Mesenchymal stem cell (in vitro differentiated cells and primary cell): ENCODE measurements around the gene RYR2.
A peak's percentile ranks its signal among the peaks of the same experiment; 100 is the strongest.

Experiments
- DNase-seq: peaks from one replicate; pipeline ENCODE4 v3.0.0-alpha.2; 2013
- H2AFZ ChIP-seq: one replicate; pipeline ENCODE4 v1.6.1; 2013; ENCODE audit warnings: low read depth, mild to moderate bottlenecking, control low read depth, inconsistent platforms, low read length, moderate library complexity
- H2AK5ac ChIP-seq: 2 replicates; pipeline ENCODE4 v1.6.1; 2013; ENCODE audit warnings: low read length, moderate library complexity, mild to moderate bottlenecking, inconsistent platforms; ENCODE audit not compliant: severe bottlenecking
- H2BK120ac ChIP-seq: one replicate; pipeline ENCODE4 v1.6.1; 2013; ENCODE audit warnings: low read depth, mild to moderate bottlenecking, inconsistent platforms, low read length, moderate library complexity
- H2BK12ac ChIP-seq, 2 experiments: one replicate each; pipeline ENCODE4 v1.6.1; 2013; ENCODE audit warnings: inconsistent platforms in 2 of 2, low read length in 2 of 2, mild to moderate bottlenecking in 2 of 2, moderate library complexity in 2 of 2, control low read depth in 1 of 2
- H2BK15ac ChIP-seq: one replicate; pipeline ENCODE4 v1.6.1; 2013; ENCODE audit warnings: mild to moderate bottlenecking, low read depth, inconsistent platforms; ENCODE audit not compliant: poor library complexity, severe bottlenecking
- H2BK5ac ChIP-seq: 2 replicates; pipeline ENCODE4 v1.6.1; 2013; ENCODE audit warnings: low read depth, mild to moderate bottlenecking, low read length, control low read depth, inconsistent platforms; ENCODE audit not compliant: poor library complexity, severe bottlenecking
- H3K14ac ChIP-seq, 2 experiments: one replicate each; pipeline ENCODE4 v1.6.1; 2013; ENCODE audit warnings: inconsistent platforms in 2 of 2, low read length in 2 of 2, control low read depth in 1 of 2, mild to moderate bottlenecking in 1 of 2, moderate library complexity in 1 of 2
- H3K18ac ChIP-seq, 2 experiments: one replicate each; pipeline ENCODE4 v1.6.1; 2013; ENCODE audit warnings: inconsistent platforms in 2 of 2, low read length in 2 of 2, control low read depth in 1 of 2, low read depth in 1 of 2, mild to moderate bottlenecking in 1 of 2
- H3K23ac ChIP-seq, 2 experiments: one replicate each; pipeline ENCODE4 v1.6.1; 2013; ENCODE audit warnings: inconsistent platforms in 2 of 2, low read length in 2 of 2, mild to moderate bottlenecking in 2 of 2, moderate library complexity in 2 of 2, control low read depth in 1 of 2
- H3K27ac ChIP-seq: 2 replicates; pipeline ENCODE4 v1.5.1; 2013; ENCODE audit warnings: mild to moderate bottlenecking, moderate library complexity, low read length, control low read depth, inconsistent platforms; ENCODE audit not compliant: poor library complexity, severe bottlenecking
- H3K27me3 ChIP-seq, 2 experiments: 2 replicates each; pipeline versions ENCODE4 v1.6.1 to v1.7.0; 2013; ENCODE audit warnings: low read length in 2 of 2, mild to moderate bottlenecking in 2 of 2, moderate library complexity in 2 of 2, control low read depth in 1 of 2, inconsistent platforms in 1 of 2; ENCODE audit not compliant: control insufficient read depth in 1 of 2, insufficient read depth in 1 of 2
- H3K36me3 ChIP-seq, 2 experiments: 2 replicates each; pipeline versions ENCODE4 v1.6.1 to v1.7.0; 2013; ENCODE audit warnings: low read length in 2 of 2, control low read depth in 1 of 2, inconsistent platforms in 1 of 2, low read depth in 1 of 2, mild to moderate bottlenecking in 1 of 2; ENCODE audit not compliant: insufficient read depth in 2 of 2, control insufficient read depth in 1 of 2
- H3K4ac ChIP-seq, 2 experiments: one replicate each; pipeline ENCODE4 v1.6.1; 2013; ENCODE audit warnings: inconsistent platforms in 2 of 2, low read length in 2 of 2, mild to moderate bottlenecking in 2 of 2, moderate library complexity in 2 of 2, control low read depth in 1 of 2, low read depth in 1 of 2
- H3K4me1 ChIP-seq: 2 replicates; pipeline ENCODE4 v1.6.1; 2013; ENCODE audit warnings: low read depth, low read length, control low read depth; ENCODE audit not compliant: control insufficient read depth, insufficient read depth
- H3K4me2 ChIP-seq: 2 replicates; pipeline ENCODE4 v1.6.1; 2013; ENCODE audit warnings: low read length, mild to moderate bottlenecking, inconsistent platforms; ENCODE audit not compliant: poor library complexity, severe bottlenecking
- H3K4me3 ChIP-seq, 2 experiments: 2 replicates each; pipeline versions ENCODE4 v1.5.1 to v1.7.0; 2013; ENCODE audit warnings: low read length in 2 of 2, mild to moderate bottlenecking in 2 of 2, control low read depth in 1 of 2, low read depth in 1 of 2; ENCODE audit not compliant: insufficient read depth in 1 of 2
- H3K79me1 ChIP-seq: replicated peaks from 2 replicates; pipeline ENCODE4 v1.6.1; 2013; ENCODE audit warnings: mild to moderate bottlenecking, control low read depth, low read length, inconsistent platforms; ENCODE audit not compliant: poor library complexity, severe bottlenecking
- H3K9ac ChIP-seq: 2 replicates; pipeline ENCODE4 v1.7.0; 2013; ENCODE audit warnings: mild to moderate bottlenecking, low read length, moderate library complexity
- H3K9me3 ChIP-seq: 2 replicates; pipeline ENCODE4 v1.7.0; 2013; ENCODE audit warnings: mild to moderate bottlenecking, low read length; ENCODE audit not compliant: control insufficient read depth
- H4K8ac ChIP-seq: one replicate; pipeline ENCODE4 v1.6.1; 2013; ENCODE audit warnings: inconsistent platforms, mild to moderate bottlenecking, low read length, moderate library complexity
- H4K91ac ChIP-seq: one replicate; pipeline ENCODE4 v1.6.1; 2013; ENCODE audit warnings: mild to moderate bottlenecking, low read length, inconsistent platforms
- WGBS: methylation state at CpG from one replicate; pipeline ENCODE4 v1.1.7; 2013; ENCODE audit warnings: mixed read lengths; 5-methylcytosine and 5-hydroxymethylcytosine counted together

The RYR2 gene

GRCh38 chr1:237103021-237103420 is 61.0 kb downstream of the RYR2 start:
- H2BK12ac ChIP-seq: no peak overlapping the region
- H3K4me3 ChIP-seq: no peak overlapping the region
- no peak overlapping the region for H2BK5ac ChIP-seq
- peaks cover 5% of the 10 kb centered on the region for H3K9me3 ChIP-seq
- H2BK15ac ChIP-seq: no peak overlapping the region
- no peak overlapping the region for H3K14ac ChIP-seq
- no peak overlapping the region for H4K8ac ChIP-seq
- no peak overlapping the region for H3K4ac ChIP-seq
- H3K9ac ChIP-seq: no peak overlapping the region
- no peaks in the 10 kb centered on the region for H3K79me1 ChIP-seq
- no peak overlapping the region for H4K91ac ChIP-seq
- no peak overlapping the region for H2BK120ac ChIP-seq
- H3K27me3 ChIP-seq: no peaks in the 10 kb centered on the region
- H2AK5ac ChIP-seq: no peak overlapping the region
- H3K4me1 ChIP-seq: no peaks in the 10 kb centered on the region
- no peak for DNase-seq
- no peaks in the 10 kb centered on the region for H3K36me3 ChIP-seq
- H3K27ac ChIP-seq: no peak overlapping the region
- H3K18ac ChIP-seq: no peak overlapping the region
- H3K4me2 ChIP-seq: no peak overlapping the region
- no peak overlapping the region for H3K23ac ChIP-seq
- 91% methylated on average over 5 of the region's 5 CpGs for WGBS
- H2AFZ ChIP-seq: no peak overlapping the region

- Histone ChIP-seq H3K36me3 (no peaks in the 10 kb centered on the region), H3K4me3 (no peak overlapping the region), H2AK5ac (no peak overlapping the region), H3K4ac (no peak overlapping the region), H3K14ac (no peak overlapping the region), H2BK120ac (no peak overlapping the region), H3K18ac (no peak overlapping the region), H4K8ac (no peak overlapping the region), H4K91ac (no peak overlapping the region), H3K27ac (no peak overlapping the region), H3K4me2 (no peak overlapping the region), H3K9ac (no peak overlapping the region), H3K27me3 (no peaks in the 10 kb centered on the region), H3K23ac (no peak overlapping the region), H2BK15ac (no peak overlapping the region), H2AFZ (no peak overlapping the region), H2BK5ac (no peak overlapping the region), H3K4me1 (no peaks in the 10 kb centered on the region), H2BK12ac (no peak overlapping the region), H3K9me3 (peaks cover 5% of the 10 kb centered on the region), H3K79me1 (no peaks in the 10 kb centered on the region)
- 81% methylated on average over 9 of the region's 9 CpGs for WGBS
- DNase-seq: no peak
Observed at GRCh38 chr1:237104096-237104495, 62.1 kb downstream of the RYR2 start.

- H3K9me3 ChIP-seq: peaks cover 5% of the 10 kb centered on the region
- no peak overlapping the region for H2AFZ ChIP-seq
- H2AK5ac ChIP-seq: no peak overlapping the region
- H2BK12ac ChIP-seq: no peak overlapping the region
- 74% methylated on average over 5 of the region's 5 CpGs for WGBS
- no peaks in the 10 kb centered on the region for H3K4me1 ChIP-seq
- H3K27me3 ChIP-seq: no peaks in the 10 kb centered on the region
- H2BK5ac ChIP-seq: no peak overlapping the region
- H2BK15ac ChIP-seq: no peak overlapping the region
- H3K9ac ChIP-seq: no peak overlapping the region
- H3K27ac ChIP-seq: no peak overlapping the region
- H3K79me1 ChIP-seq: no peaks in the 10 kb centered on the region
- no peak overlapping the region for H3K14ac ChIP-seq
- DNase-seq: no peak
- H3K23ac ChIP-seq: no peak overlapping the region
- H3K4me2 ChIP-seq: no peak overlapping the region
- H3K4me3 ChIP-seq: no peak overlapping the region
- H2BK120ac ChIP-seq: no peak overlapping the region
- no peak overlapping the region for H3K4ac ChIP-seq
- no peak overlapping the region for H4K8ac ChIP-seq
- no peak overlapping the region for H4K91ac ChIP-seq
- no peak overlapping the region for H3K18ac ChIP-seq
- no peaks in the 10 kb centered on the region for H3K36me3 ChIP-seq
Observed at GRCh38 chr1:237105826-237106225, 63.8 kb downstream of the RYR2 start.

- DNase-seq: no peak
- no peak overlapping the region for H2BK5ac ChIP-seq
- H3K23ac ChIP-seq: no peak overlapping the region
- H3K9me3 ChIP-seq: peaks cover 5% of the 10 kb centered on the region
- no peak overlapping the region for H3K9ac ChIP-seq
- no peak overlapping the region for H3K14ac ChIP-seq
- no peaks in the 10 kb centered on the region for H3K27me3 ChIP-seq
- no peak overlapping the region for H2BK120ac ChIP-seq
- 48% methylated on average over 7 of the region's 8 CpGs for WGBS
- H4K8ac ChIP-seq: no peak overlapping the region
- no peak overlapping the region for H3K18ac ChIP-seq
- H3K4me2 ChIP-seq: no peak overlapping the region
- no peak overlapping the region for H3K4ac ChIP-seq
- H3K36me3 ChIP-seq: no peaks in the 10 kb centered on the region
- H2BK12ac ChIP-seq: no peak overlapping the region
- H2AK5ac ChIP-seq: no peak overlapping the region
- no peak overlapping the region for H3K27ac ChIP-seq
- no peaks in the 10 kb centered on the region for H3K79me1 ChIP-seq
- H4K91ac ChIP-seq: no peak overlapping the region
- no peaks in the 10 kb centered on the region for H3K4me1 ChIP-seq
- H2BK15ac ChIP-seq: no peak overlapping the region
- peak overlapping the region; percentile 18 for H2AFZ ChIP-seq
- no peak overlapping the region for H3K4me3 ChIP-seq
Observed at GRCh38 chr1:237108297-237109040, 66.5 kb downstream of the RYR2 start.
